SIG-M5 treated with dmso at 0.1 percent for 504 hours (cell line): ENCODE measurements around the gene DAD1.
"Not testable (repeated sequence)": the region's sequence is repeated elsewhere in the genome, so short reads cannot be mapped to it uniquely, and the experiment has no call there.

Experiments used
- DNase-seq: peaks from one replicate; lab custom pipeline; 2025; ENCODE audit not compliant: unreplicated experiment; lab: John Stamatoyannopoulos, UW

DAD1 gene

GRCh38 chr14:22599349-22599748, 10.3 kb upstream of the DAD1 start:
- no peak for DNase-seq

GRCh38 chr14:22598896-22599244, 9.8 kb upstream of the DAD1 start:
- DNase-seq = peak; percentile 26

DNA sequence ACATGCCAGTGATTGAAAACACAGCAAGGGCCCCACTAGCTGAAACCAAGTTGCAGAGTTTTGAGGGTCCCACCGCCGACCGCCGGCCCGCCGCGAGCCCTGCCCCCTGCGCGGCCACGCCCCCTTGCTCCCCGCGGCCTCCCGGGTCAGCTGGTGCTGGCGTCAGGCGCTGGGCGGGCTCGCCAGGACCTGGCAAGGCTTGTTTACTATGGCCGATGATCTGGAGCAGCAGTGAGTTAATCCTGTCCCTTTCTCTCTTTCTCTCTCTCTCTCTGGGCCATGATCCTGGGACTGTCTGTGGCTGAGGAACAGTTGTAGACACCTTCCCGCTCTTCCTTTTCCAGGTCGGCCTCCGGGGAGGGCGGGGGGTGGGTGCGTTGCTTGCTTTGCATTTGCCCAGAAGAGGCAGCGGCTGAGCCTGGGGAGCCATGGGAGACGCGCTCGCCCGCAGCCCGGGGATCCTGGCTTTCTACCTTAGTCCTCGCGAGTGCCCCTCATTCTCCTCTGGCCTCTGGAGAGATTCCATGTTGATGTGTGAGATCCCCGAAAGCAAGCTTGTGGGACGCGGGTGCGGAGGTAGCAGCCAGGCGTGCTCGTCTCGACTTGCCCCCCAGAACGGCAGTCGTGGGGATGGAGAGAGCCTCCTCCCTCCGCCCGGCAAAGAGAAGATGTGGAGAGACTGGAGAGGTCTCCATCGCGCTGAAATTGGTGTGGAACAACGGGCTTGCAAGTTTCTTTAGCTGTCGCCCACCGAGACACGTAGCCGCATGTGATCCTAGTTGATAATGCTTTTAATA, 9.3 kb upstream of the DAD1 start, which contains the start of gene ABHD4:
Gene ABHD4, plus strand, starts transcription at position 202 of the 797 bp plus-strand sequence. Its CDS starts 7 bp downstream, at position 209.
- DNase-seq = peak; percentile 27

DNA sequence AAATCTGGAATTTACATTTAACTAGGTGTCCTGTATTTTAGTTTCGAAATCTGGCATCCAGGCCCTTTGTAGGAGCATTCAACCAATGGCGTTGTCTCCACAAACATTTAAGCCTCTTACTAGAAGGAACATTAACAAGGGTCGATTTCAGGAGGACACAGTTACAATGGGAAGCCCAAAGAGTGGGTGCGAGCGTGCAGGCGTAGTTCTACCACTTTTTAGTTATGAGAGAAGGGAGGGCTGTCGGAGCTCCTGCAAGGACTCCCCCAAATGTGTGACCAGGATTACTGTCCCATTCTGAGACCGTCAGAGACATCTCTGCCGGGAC, 8.7 kb upstream of the DAD1 start:
- DNase-seq = no peak

DNA sequence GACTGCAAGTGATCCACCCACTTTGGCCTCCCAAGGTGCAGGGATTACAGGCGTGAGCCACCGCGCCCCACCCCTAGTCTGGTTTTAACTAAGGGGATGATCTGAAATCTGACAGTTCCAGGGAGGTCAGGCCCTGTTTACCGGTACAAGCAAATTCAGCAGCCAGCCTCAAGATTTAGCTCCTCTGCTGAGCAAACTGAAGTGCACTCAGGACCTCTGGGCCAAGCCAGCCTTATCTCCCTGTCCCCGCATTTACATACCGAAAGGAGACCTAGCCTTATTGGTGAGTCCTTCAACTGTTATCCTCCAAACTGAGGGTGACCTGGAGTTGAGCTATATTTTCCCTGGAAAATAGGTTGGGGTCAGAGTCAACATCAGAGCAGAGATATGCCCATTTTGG, 8.2 kb upstream of the DAD1 start:
- no peak for DNase-seq

GRCh38 chr14:22596354-22596879, 7.4 kb upstream of the DAD1 start:
- DNase-seq = no peak

- no peak for DNase-seq
Measured at GRCh38 chr14:22594156-22594716, 5.2 kb upstream of the DAD1 start.

GRCh38 chr14:22593601-22594000, 4.6 kb upstream of the DAD1 start:
- DNase-seq = no peak

DNA sequence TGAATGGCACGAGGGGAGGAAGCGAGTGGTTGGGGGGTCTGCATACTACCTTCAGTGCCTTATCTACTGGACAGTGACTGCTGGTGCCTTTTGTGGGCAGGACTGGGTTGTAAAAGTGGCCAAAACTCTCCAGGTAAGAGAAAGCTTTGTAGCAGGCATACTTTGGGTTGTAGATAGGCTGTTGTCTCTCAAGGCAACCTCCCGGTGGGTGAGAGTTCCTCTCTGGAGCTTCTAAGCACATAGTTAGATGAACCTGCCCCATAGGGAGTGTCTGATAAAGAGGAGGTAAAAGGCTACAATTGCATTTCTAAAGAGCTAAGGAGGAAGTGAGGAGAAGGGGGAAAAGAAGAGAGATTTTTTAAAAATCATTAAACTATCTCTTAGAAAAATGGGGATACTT, 4.2 kb upstream of the DAD1 start:
- no peak for DNase-seq

GRCh38 chr14:22588526-22589095, 413 bp downstream of the DAD1 start:
- no peak for DNase-seq

DNA sequence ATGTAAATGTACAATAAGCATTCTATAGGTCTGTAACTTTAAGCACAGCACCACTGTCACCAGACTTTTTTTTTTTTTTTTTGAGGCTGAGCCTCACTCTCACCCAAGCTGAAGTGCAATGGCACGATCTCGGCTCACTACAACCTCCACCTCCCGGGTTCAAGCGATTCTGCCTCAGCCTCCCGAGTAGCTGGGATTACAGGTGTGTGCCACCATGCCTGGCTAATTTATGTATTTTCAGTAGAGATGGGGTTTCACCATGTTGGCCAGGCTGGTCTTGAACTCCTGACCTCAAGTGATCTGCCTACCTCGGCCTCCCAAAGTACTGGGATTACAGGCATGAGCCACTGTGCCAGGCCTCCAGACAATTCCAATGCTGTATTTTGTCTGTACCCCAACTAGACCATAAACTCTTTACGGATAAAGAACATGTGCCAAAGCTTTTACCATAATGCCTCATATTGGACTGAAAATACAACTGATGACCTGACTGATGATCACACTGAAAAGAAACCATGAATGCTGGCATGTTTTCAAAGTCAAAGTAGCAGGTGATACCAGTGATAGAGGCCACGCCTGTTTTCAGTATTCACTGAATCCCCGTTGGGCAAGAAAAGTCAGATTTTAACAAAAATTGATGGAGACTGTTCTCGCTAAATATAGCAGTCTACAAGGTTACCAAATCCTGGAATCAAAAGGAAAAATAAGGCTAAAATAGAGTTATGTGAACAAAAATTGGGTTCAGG, 1.2 kb downstream of the DAD1 start:
- DNase-seq = not testable (repeated sequence)

DNA sequence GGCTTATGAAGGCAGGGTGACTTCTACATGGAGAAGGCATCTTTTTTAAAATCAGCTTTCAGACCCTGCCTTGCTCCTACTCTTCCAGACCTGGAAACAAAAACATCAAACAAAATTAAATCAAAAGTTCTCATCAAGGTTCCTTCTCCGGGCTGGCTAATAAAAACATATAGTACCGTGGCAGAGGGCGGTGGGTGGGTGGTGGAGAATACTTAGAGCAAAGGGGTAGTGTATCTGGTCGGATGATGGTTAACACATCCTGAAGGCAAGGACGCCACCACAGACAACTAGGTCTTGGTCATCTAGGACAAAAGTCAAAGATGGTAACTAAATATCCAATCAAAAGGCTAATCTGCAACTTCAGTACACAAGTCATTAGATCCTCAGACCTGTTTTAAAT, 1.8 kb downstream of the DAD1 start:
- DNase-seq = no peak

GRCh38 chr14:22583994-22584393, 5.0 kb downstream of the DAD1 start:
- DNase-seq = no peak

DNA sequence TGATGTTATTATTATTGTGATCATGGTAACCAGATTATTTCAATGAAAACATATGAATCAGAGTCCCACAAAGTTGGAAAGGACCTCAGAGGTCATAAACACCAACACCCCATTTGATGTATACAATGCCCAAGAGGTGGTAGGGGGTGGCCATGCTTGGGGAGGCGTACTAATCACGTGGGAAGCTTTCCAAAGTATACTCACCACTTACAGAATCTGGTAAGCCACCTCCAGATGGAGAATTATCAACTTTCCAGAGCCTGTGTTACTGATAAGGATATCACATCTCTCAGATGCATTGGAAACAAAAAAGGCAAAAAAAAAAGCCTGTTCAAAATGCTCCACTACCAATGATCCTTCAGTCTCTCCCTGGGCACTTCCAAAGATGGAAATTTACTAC, 8.4 kb downstream of the DAD1 start:
- no peak for DNase-seq

- no peak for DNase-seq
Measured at GRCh38 chr14:22579881-22580280, 9.1 kb downstream of the DAD1 start.

DNA sequence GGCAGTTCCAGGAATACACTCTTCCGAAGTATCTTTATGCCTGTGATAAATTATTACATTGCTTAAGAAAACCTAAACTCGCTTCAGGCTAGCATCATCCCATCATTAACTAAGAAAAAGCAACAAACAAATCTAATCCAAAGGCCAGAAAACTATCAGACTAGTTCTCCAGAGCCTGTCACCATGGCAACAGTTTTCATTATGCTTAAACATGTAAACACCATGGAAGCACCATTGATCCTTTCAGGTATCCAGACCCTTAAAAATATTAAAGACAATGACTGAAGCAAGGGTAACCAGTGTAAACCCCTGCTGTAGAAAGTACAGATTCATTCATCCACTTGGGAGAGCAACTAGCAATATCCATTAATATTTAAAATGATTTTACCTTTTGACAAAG, 9.8 kb downstream of the DAD1 start:
- no peak for DNase-seq

DNA sequence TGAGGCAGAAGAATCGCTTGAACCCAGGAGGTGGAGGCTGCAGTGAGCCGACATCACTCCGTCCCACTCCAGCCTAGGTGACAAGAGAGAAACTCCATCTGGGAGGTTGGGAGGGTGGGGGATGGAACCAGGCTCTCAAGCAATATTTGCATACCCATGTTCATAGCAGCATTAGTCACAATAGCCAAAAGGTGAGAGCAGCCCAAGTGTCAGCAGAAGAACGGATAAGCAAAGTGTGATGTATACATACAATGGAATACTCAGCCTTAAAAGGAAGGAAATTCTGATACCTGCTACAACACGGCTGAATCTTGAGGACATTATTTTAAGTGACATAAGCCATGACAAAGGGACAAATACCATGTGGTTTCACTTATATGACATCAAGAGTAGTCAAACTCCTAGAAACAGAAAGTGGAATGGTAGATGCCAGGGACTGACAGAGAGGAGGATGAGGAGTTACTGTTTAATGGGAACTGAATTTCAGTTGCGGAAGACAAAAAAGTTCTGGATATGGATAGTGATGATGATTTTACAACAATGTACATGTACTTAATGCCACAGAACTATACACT, 11.6 kb downstream of the DAD1 start:
- DNase-seq = no peak

GRCh38 chr14:22573804-22574203, 15.2 kb downstream of the DAD1 start:
- DNase-seq = no peak

- DNase-seq = peak; percentile 10
Measured at GRCh38 chr14:22572562-22573058, 16.4 kb downstream of the DAD1 start.

- DNase-seq = peak; percentile 91
Measured at GRCh38 chr14:22570132-22570949, 18.7 kb downstream of the DAD1 start.
